Stimulated activated CD4-positive, alpha-beta T cell treated with anti-CD3 and anti-CD28 coated beads, TNF-alpha, amount 100 ng/mL, for 4 hours (primary cell): Measurements from ENCODE around the gene ARHGEF11.
"Not testable (repeated sequence)": the region's sequence is repeated elsewhere in the genome, so short reads cannot be mapped to it uniquely, and the experiment has no call there.

Source experiments
- DNase-seq, 3 experiments: peaks; one replicate each; pipeline ENCODE4 v3.0.0-alpha.2; 2020; ENCODE audit warnings: low read depth in 3 of 3

ARHGEF11 gene

DNA sequence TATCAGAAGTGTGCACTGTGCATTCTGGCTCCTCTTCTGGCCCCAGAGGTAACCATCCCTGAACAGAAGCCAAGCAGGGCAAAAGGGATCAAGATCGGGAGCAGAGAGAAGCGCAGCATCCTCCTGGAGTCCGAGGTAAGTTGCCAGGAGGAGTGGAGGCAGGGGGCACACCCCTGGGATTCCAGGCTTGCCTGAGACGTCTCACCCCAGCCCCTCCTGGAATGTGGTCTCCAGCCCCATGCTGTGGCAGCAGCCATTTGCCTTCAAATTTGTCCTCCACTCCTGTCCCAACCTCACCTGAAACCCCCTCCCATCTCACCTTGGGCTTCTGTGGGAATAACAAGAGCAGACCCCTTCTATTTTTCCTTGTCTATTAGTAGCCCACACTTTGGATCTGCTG lies 115.1 kb downstream of the ARHGEF11 start:
- no peak for DNase-seq

DNA sequence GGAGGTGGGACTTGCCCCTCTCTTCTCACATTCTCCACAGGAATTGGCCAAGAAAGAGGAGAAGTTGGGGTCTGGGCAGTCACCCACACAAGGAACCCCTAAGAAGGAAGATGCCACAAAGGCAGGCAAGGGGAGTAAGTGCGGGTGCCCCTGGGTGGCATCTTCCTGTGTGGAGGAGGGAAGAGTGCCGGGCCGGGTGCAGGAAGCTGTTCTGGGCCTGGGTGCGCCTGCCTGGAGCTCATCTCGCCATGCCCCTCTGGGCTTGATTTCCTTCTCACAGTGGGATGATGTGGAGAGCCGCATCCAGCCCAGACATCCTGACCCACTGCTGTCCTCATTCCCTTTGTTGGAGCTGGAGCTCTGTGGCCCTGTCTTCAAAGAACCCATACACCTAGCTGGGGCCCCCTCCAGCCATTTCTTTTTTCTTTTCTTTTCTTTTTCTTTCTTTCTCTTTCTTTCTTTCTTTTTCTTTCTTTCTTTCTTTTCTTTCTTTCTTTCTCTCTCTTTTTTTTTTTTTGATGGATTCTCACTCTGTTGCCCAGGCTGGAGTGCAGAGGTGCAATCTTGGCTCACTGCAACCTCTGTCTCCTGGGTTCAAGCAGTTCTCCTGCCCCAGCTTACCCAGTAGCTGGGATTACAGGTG lies 115.8 kb downstream of the ARHGEF11 start:
- no peak for DNase-seq

DNA sequence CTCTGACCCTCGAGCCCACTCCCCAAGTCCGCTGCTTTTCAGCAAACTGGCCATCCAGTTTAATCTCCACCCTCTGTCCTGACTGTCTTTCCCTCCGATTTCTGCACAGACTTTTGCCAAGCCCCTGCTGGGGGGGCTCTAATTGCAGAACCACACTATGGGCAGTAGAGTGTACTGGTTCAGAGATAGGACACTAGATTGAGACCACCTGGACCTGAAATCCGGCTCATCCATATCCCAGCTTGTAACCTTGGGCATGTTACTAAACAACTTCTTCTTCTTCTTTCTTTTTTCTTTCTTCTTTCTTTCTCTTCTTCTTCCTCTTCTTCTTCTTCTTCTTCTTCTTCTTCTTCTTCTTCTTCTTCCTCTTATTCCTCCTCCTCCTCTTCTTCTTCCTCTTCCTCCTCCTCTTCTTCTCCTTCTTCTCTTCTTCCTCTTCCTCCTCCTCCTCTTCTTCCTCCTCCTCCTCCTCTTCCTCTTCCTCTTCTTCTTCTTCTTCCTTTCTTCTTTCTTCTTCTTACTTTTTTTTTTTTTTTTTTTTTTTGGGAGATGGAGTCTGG lies 117.4 kb downstream of the ARHGEF11 start:
- no peak for DNase-seq

- DNase-seq: peak; percentile 43 to 48 (median 43)
These were observed 118.1 kb downstream of the ARHGEF11 start for GRCh38 chr1:156927215-156928042.

DNA sequence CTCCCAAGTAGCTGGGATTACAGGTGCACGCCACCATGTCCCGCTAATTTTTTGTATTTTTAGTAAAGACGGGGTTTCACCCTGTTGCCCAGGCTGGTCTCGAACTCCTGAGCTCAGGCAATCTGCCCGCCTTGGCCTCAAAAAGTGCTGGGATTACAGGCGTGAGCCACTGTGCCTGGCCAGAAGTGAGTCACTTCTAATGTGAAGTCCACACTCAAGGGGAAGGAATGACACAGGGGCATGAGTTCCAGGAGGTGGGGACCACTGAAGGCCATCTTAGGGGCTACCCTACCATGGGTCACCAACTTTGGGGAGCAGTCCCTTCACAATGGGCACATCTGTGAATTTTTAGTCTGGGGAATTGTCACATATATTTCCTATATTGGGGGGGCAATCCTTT lies 118.8 kb downstream of the ARHGEF11 start:
- DNase-seq: not testable (repeated sequence)

GRCh38 chr1:156926175-156926574 lies 119.4 kb downstream of the ARHGEF11 start:
- no peak for DNase-seq

DNA sequence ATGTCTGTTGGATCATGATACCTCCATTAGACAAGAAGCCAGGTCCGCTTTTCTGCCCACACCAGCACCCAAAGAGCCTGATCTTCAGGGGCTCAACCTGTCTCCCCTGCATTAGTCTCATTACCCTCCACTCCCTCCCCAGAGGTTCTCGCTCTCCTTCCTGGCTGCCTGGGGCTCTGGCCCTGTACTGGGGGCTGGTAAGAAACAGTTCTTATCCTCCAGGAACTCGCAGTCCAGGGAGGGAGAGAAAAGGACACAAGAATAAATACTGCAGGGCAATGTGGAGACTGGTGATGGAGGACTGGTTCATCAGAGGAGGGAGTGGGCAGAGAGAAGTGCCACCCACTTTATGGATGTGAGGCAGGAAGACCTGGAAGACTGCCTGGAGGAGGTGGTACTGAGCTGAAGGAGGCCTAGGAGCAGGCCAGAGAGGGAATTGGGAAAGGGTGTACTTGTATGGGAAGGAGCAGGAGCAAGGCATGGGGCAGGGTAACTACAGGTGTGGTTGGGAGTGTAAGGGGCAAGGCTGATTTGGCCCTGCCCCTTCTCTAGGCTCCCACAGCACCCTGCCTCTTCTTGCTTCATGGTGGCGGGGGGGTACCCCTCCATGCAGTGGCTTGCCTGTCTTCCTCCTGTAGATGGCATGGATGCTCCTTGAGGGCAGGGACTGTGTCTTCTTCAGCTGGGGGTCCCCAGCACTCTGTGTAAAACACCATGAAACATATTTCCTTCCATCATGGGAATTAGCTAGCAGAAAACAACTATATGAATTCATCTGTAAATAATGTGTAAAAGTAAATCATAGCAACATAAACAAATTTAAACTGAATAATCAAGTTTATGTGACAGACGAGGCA lies 120.2 kb downstream of the ARHGEF11 start:
- DNase-seq: no peak

DNA sequence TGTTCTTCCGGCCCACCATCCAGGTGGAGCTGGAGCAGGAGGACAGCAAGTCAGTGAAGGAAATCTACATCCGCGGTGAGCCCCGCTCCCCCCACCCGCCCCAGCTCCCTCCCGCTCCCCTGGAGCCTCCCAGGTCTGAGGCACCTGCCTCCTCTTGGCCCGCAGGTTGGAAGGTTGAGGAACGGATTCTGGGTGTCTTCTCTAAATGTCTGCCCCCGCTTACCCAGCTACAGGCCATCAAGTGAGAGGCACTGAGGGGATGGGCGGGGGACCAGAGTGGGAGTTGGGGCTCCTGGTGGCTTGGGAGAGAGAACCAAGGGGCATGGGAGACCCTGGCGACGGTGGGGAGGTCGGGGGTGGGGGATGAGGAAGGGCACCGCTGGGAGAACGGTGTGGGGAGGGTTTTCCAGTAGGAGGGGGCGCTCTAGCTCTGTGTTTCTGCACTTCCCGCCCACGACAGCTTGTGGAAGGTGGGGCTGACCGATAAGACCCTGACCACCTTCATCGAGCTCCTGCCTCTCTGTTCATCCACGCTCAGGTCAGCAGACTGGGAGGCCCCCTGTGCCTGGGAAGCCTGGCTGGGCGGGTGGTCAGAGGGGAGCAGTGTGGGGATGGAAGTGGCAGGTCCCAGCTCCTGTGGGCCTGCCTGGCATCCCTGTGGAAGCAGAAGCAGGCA lies 120.9 kb downstream of the ARHGEF11 start:
- DNase-seq: no peak

DNA sequence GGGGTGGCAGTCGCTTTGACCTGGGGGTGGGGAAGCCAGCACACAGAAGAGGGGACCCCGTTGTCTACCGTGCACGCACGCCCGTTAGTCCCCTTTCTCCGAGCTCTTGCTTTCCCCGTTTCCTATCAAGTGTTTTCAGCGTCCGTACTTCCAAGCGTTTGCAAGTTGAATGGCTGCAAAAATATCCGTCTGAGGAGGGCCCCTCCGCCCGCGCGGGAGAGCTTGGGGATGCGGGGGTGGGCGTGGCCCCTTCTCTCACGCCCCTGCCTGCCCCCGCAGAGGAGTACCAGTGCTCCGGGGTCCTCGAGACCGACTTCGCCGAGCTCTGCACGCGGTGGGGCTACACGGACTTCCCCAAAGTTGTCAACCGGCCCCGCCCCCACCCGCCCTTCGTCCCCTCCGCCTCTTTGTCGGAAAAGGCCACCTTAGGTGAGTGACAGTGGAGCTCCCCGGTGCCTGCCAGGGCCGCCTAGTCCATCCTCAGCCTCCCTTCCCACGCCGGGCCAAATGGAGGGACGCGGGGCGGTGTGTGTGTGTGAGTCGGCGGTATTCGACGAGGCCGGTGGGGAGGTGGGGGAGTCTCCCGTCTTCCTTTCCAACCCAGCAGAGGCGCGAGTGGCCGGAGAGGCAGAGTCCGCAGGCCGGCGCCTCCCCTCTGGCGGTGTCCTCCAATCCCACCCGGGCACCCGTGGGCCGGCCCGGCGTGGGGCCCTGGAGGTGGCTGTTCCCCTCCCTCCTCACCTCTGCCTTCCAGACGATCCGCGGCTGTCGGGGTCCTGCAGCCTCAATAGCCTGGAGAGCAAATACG lies 121.7 kb downstream of the ARHGEF11 start:
- DNase-seq: no peak

GRCh38 chr1:156922986-156923669 lies 122.4 kb downstream of the ARHGEF11 start:
- DNase-seq: no peak

DNA sequence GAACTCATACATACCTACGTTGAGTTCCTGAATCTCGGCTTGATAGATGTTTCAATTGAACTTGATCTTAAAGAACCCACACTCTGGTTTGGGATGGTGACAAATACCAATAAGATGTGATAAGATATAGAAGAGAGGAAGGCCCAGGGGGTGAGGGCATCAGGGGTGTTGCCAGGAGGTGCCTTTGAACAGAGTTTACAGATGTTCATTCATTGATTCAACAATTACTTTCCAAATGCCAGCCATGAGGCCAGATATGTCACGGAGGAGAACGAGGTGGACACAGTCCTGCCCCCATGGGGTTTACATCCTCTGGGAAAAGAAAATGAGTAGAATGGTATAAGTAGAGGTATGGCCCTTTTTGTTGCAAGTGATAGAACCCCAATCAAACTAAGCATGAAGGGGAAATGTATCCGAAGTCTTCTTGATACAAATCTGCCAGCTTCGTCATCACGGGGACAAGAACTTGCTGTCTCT lies 124.5 kb downstream of the ARHGEF11 start:
- no peak for DNase-seq

DNA sequence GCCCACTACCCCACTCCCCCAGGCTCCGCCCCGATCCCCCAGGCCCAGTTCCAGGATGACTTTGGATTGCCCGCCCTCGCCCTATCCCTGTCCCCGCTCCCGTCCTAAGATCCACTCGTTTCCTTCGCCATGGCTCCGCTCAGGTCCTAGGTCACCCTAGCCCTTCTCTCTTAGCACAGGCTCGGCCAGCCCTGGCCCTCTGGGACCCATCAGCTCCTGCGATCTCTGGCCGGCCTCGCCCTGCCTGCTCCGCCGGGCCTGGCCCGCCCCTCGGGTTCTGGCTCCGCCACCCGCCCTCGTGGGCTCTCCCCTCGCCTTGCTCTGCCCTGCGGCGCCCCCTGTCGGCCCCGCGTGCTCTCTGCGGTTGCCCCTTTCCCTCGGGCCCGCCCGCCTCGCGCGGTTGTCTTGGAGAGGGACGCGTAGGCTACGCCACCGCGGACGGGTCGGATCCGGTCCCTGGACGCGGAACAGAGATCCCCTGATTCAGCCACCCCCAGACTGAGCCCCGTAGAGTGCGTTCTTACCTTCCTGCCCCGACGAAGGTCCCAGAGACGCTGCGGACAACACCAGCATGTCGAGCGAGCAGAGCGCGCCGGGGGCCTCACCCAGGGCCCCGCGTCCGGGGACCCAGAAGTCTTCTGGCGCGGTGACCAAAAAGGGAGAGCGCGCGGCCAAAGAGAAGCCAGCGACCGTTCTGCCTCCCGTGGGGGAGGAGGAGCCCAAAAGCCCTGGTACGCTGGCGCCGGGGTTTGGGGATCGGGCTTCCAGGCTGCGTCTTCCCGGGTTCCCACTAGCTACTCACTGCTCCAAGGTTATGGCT lies 125.1 kb downstream of the ARHGEF11 start, which contains the start of gene LRRC71:
TSS of gene LRRC71 (plus strand) at position 400 of the 820 bp plus-strand sequence. CDS start at position 572, 172 bp downstream.
- peak; percentile 27 to 42 (median 34) for DNase-seq

DNA sequence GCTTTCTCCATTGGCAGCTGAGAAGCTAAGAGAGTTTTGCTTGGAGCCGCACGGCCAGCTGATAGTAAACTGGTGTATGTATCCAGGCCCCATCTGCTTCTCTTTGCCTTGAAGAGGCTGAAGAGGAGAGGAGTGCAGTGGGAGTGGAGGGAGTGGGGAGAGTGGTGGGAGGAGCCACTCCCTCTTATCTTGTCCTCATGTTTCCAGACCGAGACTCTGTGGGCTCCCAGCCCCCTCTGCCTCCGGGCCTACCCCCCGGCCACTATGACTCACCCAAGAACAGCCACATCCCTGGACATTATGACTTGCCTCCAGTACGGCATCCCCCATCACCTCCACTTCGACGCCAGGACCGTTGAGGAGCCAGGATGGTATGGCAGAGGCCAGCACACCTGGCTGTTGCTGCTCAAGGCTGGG lies 131.1 kb downstream of the ARHGEF11 start:
- DNase-seq: no peak

DNA sequence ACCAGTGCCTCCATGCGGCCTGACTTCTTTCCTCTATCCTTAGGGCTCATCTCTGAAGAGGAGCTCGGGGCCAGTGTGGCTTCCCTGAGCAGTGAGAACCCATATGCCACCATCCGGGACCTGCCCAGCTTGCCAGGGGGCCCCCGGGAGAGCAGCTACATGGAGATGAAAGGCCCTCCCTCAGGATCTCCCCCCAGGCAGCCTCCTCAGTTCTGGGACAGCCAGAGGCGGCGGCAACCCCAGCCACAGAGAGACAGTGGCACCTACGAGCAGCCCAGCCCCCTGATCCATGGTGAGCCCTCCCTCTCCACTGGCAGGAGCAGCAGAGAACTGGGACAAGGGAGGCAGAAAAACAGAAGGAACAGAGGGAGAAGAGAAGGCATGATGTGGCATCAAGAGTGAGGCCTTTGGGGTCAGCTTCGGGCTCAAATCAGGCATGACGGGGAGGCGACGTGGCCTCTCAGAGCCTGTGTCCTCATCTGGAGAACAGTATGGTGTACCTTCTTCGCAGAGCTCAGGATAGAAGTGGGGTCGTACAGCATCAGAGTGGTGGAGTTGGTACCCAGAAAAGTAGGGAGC lies 131.6 kb downstream of the ARHGEF11 start:
- DNase-seq: no peak

- DNase-seq: no peak
These were observed 132.4 kb downstream of the ARHGEF11 start for GRCh38 chr1:156912861-156913808.

- DNase-seq: no peak
These were observed 133.2 kb downstream of the ARHGEF11 start for GRCh38 chr1:156912310-156912709.

DNA sequence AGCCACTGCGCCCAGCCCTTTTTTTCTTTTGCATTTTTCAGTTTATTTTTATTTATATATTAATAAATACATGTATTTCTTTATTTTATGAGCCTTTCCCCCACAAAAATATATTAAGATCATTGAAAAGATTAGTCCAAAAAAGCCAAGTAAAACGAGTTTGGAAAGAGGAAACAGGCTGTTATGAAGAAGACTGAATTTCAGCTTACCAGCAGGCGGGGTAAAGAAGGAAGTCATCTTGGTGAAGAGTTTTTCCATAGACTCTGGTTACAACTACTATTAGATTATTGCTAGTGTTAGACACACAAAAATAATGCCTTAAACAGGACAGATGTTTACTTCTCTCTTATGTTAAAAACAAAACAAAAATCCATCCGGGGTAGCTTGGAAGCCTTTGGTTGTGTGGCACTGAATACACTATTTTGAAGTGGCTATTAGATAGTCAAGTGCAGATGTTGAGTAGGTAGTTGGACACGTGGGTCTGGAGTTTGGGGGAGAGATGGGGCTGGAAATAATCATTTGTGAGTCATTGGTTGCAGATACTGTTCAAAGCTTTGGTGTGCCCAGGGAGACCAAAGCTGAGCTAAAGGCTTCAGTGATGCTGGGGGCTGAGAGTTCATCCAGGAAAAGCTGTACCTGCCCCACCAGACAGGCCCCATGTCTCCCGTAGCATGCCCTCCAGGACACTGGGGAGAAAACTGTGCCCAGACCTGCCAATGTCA lies 133.8 kb downstream of the ARHGEF11 start:
- no peak for DNase-seq
